ENCODE results near the gene CACNA1G.

CACNA1G gene

DNA sequence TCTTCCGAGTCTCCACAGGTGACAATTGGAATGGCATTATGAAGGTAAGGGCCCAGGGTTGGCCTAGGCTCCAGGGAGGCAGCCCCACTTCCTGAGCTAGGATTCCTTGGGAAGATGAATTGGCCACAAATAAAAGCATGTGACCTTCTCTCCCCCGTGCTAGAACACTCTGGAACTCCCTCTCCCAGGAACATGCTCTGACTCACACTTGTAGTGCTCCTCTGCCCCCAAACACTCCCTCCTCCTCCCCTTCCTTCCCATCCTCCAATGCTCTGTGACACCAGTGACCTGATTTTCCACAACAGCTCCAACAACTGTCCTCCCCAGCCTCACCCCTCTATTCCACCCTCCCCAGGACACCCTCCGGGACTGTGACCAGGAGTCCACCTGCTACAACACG is 57.8 kb downstream of the CACNA1G start:
- H3K4me3 ChIP-seq (ENCODE audit: low read depth, low read length), result no peak overlapping the region
- H3K27me3 ChIP-seq (ENCODE audit: control insufficient read depth, insufficient read depth, low read length), result 0 out of 2 replicates have a peak, but pooled peaks cover 4% of the 10 kb centered on the region
- H3K36me3 ChIP-seq (ENCODE audit: control insufficient read depth, insufficient read depth, low read length), result no peaks in the 10 kb centered on the region
- H3K9me3 ChIP-seq (ENCODE audit: control insufficient read depth, insufficient read depth, low read length), result no peaks in the 10 kb centered on the region
- H3K27ac ChIP-seq (ENCODE audit: low read depth, low read length), result no peak overlapping the region
- no peak overlapping the region for H3K9ac ChIP-seq (ENCODE audit: low read depth, low read length)
- H3K4me1 ChIP-seq (ENCODE audit: control insufficient read depth, insufficient read depth, low read length), result peaks cover 16% of the 10 kb centered on the region; the same call in 1 of the 2 replicates

DNA sequence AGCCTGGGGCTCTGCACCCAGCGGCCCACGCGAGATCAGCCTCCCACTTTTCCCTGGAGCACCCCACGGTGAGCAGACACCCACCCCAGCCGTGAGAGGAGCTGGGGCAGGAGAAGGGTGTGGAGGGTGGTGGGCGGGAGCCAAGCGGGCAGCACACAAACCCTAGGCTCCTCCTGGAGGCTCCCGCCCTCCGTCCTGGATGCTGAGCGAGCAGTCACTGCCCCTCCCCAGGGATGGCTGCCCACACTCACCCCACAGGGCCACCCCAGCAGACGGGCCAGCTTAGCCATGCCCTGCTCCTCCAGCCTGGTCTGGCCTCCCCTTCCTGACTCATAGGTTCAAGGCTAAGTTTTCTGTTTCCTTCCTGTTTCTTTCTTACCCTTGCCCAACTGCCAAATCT is 58.4 kb downstream of the CACNA1G start:
- no peak overlapping the region for H3K27ac ChIP-seq (ENCODE audit: low read depth, low read length)
- H3K27me3 ChIP-seq (ENCODE audit: control insufficient read depth, insufficient read depth, low read length), result 0 out of 2 replicates have a peak, but pooled peaks cover 4% of the 10 kb centered on the region
- H3K36me3 ChIP-seq (ENCODE audit: control insufficient read depth, insufficient read depth, low read length), result no peaks in the 10 kb centered on the region
- no peaks in the 10 kb centered on the region for H3K9me3 ChIP-seq (ENCODE audit: control insufficient read depth, insufficient read depth, low read length)
- H3K4me3 ChIP-seq (ENCODE audit: low read depth, low read length), result no peak overlapping the region
- H3K4me1 ChIP-seq (ENCODE audit: control insufficient read depth, insufficient read depth, low read length), result peaks cover 18% of the 10 kb centered on the region; the same call in 1 of the 2 replicates
- no peak overlapping the region for H3K9ac ChIP-seq (ENCODE audit: low read depth, low read length)

DNA sequence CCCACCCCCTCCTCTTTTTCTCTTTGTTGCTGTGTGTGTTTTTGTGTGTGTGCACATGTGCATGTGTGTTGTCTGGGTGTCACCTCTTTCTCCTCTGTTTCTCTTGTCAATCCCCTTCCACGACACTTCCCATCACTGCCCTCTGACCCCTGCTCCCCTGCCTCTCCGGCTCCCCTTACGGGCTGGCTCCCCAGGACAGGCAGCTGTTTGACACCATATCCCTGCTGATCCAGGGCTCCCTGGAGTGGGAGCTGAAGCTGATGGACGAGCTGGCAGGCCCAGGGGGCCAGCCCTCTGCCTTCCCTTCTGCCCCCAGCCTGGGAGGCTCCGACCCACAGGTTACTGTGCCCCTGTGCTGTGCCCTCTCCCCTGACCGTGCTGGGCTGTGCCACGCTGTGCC is 59.0 kb downstream of the CACNA1G start:
- Histone ChIP-seq H3K9me3 (ENCODE audit: control insufficient read depth, insufficient read depth, low read length) (no peaks in the 10 kb centered on the region), H3K36me3 (ENCODE audit: control insufficient read depth, insufficient read depth, low read length) (no peaks in the 10 kb centered on the region), H3K9ac (ENCODE audit: low read depth, low read length) (no peak overlapping the region), H3K4me3 (ENCODE audit: low read depth, low read length) (no peak overlapping the region), H3K27ac (ENCODE audit: low read depth, low read length) (no peak overlapping the region), H3K27me3 (ENCODE audit: control insufficient read depth, insufficient read depth, low read length) (0 out of 2 replicates have a peak, but pooled peaks cover 4% of the 10 kb centered on the region), H3K4me1 (ENCODE audit: control insufficient read depth, insufficient read depth, low read length) (peaks cover 19% of the 10 kb centered on the region; the same call in 1 of the 2 replicates)

DNA sequence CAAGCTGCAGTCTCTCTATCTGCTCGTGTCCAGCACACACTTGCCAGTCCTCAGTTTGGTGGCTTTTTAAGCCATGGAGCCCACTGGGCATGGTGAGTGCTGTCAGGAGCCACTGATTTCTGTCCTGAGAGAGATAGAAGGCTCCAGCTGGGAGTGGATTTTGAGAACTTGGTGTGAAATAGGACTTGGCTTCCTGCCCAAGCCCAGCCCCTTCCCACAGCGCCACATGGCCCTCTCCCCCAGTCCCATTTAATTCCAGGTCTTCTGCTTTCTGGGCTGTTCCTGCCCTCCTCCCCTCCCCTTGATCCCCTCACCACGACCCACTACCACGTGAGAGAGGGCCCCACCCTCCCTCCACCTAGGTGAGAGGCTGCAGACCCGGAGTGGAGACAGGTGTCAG is 59.7 kb downstream of the CACNA1G start:
- Histone ChIP-seq H3K4me3 (ENCODE audit: low read depth, low read length) (no peak overlapping the region), H3K27ac (ENCODE audit: low read depth, low read length) (no peak overlapping the region), H3K9ac (ENCODE audit: low read depth, low read length) (no peak overlapping the region), H3K27me3 (ENCODE audit: control insufficient read depth, insufficient read depth, low read length) (0 out of 2 replicates have a peak, but pooled peaks cover 4% of the 10 kb centered on the region), H3K4me1 (ENCODE audit: control insufficient read depth, insufficient read depth, low read length) (peaks cover 19% of the 10 kb centered on the region; the same call in 1 of the 2 replicates), H3K36me3 (ENCODE audit: control insufficient read depth, insufficient read depth, low read length) (no peaks in the 10 kb centered on the region), H3K9me3 (ENCODE audit: control insufficient read depth, insufficient read depth, low read length) (no peaks in the 10 kb centered on the region)

DNA sequence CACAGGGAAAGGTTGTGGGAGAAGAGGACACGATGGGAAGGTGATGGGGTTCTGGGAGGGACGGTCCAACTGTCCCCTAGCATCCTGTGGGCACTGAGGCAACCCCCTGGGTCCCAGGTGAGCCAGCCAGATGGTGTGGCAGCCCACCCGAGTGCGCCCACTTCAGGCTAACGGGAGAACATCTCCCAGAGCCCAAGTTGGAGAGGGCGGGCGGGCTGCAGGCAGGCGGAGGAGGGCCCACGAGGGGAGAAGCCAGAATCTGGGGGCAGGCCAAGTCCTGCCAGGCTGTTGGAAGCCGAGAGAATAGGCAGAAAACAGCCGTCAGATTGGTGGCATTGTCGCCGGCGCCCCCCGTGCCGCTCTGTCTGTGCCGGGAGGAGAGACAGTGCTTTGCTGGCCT is 60.3 kb downstream of the CACNA1G start:
- Histone ChIP-seq H3K36me3 (ENCODE audit: control insufficient read depth, insufficient read depth, low read length) (no peaks in the 10 kb centered on the region), H3K9me3 (ENCODE audit: control insufficient read depth, insufficient read depth, low read length) (no peaks in the 10 kb centered on the region), H3K27ac (ENCODE audit: low read depth, low read length) (no peak overlapping the region), H3K9ac (ENCODE audit: low read depth, low read length) (no peak overlapping the region), H3K4me1 (ENCODE audit: control insufficient read depth, insufficient read depth, low read length) (peaks cover 19% of the 10 kb centered on the region; the same call in 1 of the 2 replicates), H3K27me3 (ENCODE audit: control insufficient read depth, insufficient read depth, low read length) (0 out of 2 replicates have a peak, but pooled peaks cover 4% of the 10 kb centered on the region), H3K4me3 (ENCODE audit: low read depth, low read length) (peak overlapping the region; percentile 26; the same call in 1 of the 2 replicates)

DNA sequence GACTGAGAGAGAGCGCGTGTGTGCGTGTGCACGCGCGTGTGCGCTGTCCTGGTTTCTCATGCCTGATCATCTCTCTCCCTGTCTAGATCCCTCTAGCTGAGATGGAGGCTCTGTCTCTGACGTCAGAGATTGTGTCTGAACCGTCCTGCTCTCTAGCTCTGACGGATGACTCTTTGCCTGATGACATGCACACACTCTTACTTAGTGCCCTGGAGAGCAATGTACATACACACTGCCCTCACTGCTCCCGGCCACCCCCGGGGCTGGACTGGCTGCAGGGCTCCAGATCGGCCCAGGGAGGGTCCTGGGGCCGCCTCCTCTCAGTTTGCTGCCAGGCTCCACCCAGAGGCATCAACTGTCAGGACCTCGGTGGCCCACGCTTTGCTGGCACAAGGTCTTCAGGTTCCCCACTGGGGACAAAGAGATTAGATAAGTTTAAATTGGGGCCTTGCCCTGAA is 61.1 kb downstream of the CACNA1G start:
- H3K9ac ChIP-seq (ENCODE audit: low read depth, low read length), result no peak overlapping the region
- no peaks in the 10 kb centered on the region for H3K9me3 ChIP-seq (ENCODE audit: control insufficient read depth, insufficient read depth, low read length)
- H3K27ac ChIP-seq (ENCODE audit: low read depth, low read length), result peak overlapping the region; percentile 35
- H3K4me1 ChIP-seq (ENCODE audit: control insufficient read depth, insufficient read depth, low read length), result peaks cover 19% of the 10 kb centered on the region; the same call in 1 of the 2 replicates
- H3K36me3 ChIP-seq (ENCODE audit: control insufficient read depth, insufficient read depth, low read length), result no peaks in the 10 kb centered on the region
- 0 out of 2 replicates have a peak overlapping the region, but pooled peaks have one; percentile 26 for H3K4me3 ChIP-seq (ENCODE audit: low read depth, low read length)
- H3K27me3 ChIP-seq (ENCODE audit: control insufficient read depth, insufficient read depth, low read length), result 0 out of 2 replicates have a peak, but pooled peaks cover 4% of the 10 kb centered on the region

DNA sequence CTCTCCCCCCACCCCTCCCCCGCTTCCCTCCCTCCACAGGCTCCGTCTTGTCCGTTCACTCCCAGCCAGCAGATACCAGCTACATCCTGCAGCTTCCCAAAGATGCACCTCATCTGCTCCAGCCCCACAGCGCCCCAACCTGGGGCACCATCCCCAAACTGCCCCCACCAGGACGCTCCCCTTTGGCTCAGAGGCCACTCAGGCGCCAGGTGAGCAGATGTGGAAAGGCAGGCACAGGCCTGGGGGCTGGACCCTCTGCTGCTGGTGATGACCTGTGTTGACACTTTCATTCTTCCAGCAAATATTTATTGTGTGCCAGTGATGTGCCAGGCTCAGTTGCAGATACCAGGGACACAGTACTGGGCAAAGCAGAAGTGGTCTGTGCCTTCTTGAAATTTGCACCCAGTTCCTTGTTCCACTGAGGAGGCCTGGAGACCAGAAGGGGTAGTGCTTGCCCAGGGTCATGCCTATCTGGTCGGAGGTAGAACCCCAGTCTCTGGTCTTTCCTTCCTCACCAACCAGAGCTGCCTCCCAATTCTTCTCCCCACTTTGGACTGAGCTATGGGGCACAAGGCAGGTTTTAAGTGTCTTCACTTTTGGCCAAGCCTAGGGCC is 63.9 kb downstream of the CACNA1G start:
- no peaks in the 10 kb centered on the region for H3K36me3 ChIP-seq (ENCODE audit: control insufficient read depth, insufficient read depth, low read length)
- no peaks in the 10 kb centered on the region for H3K9me3 ChIP-seq (ENCODE audit: control insufficient read depth, insufficient read depth, low read length)
- H3K27me3 ChIP-seq (ENCODE audit: control insufficient read depth, insufficient read depth, low read length), result 0 out of 2 replicates have a peak, but pooled peaks cover 4% of the 10 kb centered on the region
- H3K4me3 ChIP-seq (ENCODE audit: low read depth, low read length), result no peak overlapping the region
- H3K4me1 ChIP-seq (ENCODE audit: control insufficient read depth, insufficient read depth, low read length), result peaks cover 31% of the 10 kb centered on the region
- no peak overlapping the region for H3K27ac ChIP-seq (ENCODE audit: low read depth, low read length)
- H3K9ac ChIP-seq (ENCODE audit: low read depth, low read length), result no peak overlapping the region

GRCh38 chr17:50625032-50625871 is 64.7 kb downstream of the CACNA1G start:
- Histone ChIP-seq H3K27me3 (ENCODE audit: control insufficient read depth, insufficient read depth, low read length) (0 out of 2 replicates have a peak, but pooled peaks cover 4% of the 10 kb centered on the region), H3K9me3 (ENCODE audit: control insufficient read depth, insufficient read depth, low read length) (no peaks in the 10 kb centered on the region), H3K36me3 (ENCODE audit: control insufficient read depth, insufficient read depth, low read length) (no peaks in the 10 kb centered on the region), H3K9ac (ENCODE audit: low read depth, low read length) (no peak overlapping the region), H3K4me3 (ENCODE audit: low read depth, low read length) (no peak overlapping the region), H3K27ac (ENCODE audit: low read depth, low read length) (no peak overlapping the region), H3K4me1 (ENCODE audit: control insufficient read depth, insufficient read depth, low read length) (peaks cover 25% of the 10 kb centered on the region)

DNA sequence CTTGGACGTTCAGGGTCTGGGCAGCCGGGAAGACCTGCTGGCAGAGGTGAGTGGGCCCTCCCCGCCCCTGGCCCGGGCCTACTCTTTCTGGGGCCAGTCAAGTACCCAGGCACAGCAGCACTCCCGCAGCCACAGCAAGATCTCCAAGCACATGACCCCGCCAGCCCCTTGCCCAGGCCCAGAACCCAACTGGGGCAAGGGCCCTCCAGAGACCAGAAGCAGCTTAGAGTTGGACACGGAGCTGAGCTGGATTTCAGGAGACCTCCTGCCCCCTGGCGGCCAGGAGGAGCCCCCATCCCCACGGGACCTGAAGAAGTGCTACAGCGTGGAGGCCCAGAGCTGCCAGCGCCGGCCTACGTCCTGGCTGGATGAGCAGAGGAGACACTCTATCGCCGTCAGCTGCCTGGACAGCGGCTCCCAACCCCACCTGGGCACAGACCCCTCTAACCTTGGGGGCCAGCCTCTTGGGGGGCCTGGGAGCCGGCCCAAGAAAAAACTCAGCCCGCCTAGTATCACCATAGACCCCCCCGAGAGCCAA is 65.6 kb downstream of the CACNA1G start:
- H3K4me3 ChIP-seq (ENCODE audit: low read depth, low read length), result no peak overlapping the region
- H3K36me3 ChIP-seq (ENCODE audit: control insufficient read depth, insufficient read depth, low read length), result no peaks in the 10 kb centered on the region
- H3K27me3 ChIP-seq (ENCODE audit: control insufficient read depth, insufficient read depth, low read length), result 0 out of 2 replicates have a peak, but pooled peaks cover 4% of the 10 kb centered on the region
- H3K4me1 ChIP-seq (ENCODE audit: control insufficient read depth, insufficient read depth, low read length), result peaks cover 23% of the 10 kb centered on the region
- no peak overlapping the region for H3K9ac ChIP-seq (ENCODE audit: low read depth, low read length)
- H3K27ac ChIP-seq (ENCODE audit: low read depth, low read length), result no peak overlapping the region
- no peaks in the 10 kb centered on the region for H3K9me3 ChIP-seq (ENCODE audit: control insufficient read depth, insufficient read depth, low read length)

GRCh38 chr17:50627036-50627781 is 66.7 kb downstream of the CACNA1G start:
- H3K27me3 ChIP-seq (ENCODE audit: control insufficient read depth, insufficient read depth, low read length), result peaks cover 4% of the 10 kb centered on the region
- no peak overlapping the region for H3K4me3 ChIP-seq (ENCODE audit: low read depth, low read length)
- peaks cover 15% of the 10 kb centered on the region for H3K4me1 ChIP-seq (ENCODE audit: control insufficient read depth, insufficient read depth, low read length)
- H3K9ac ChIP-seq (ENCODE audit: low read depth, low read length), result no peak overlapping the region
- no peak overlapping the region for H3K27ac ChIP-seq (ENCODE audit: low read depth, low read length)
- H3K36me3 ChIP-seq (ENCODE audit: control insufficient read depth, insufficient read depth, low read length), result no peaks in the 10 kb centered on the region
- no peaks in the 10 kb centered on the region for H3K9me3 ChIP-seq (ENCODE audit: control insufficient read depth, insufficient read depth, low read length)
